Suprapubic skin (tissue), 4 donors: Measurements from ENCODE around the gene CFH.
"Not testable (repeated sequence)": the region's sequence is repeated elsewhere in the genome, so short reads cannot be mapped to it uniquely, and the experiment has no call there.

Experiments used
- CTCF ChIP-seq, 2 donors: fragments of 200-600 bp in 1 of 2; fragments of 450-650 bp in 1 of 2; sonication (generic) in 1 of 2; IDR thresholded peaks; one replicate each; pipeline ENCODE4 v1.5.1; 2016 to 2019; ENCODE audit warnings: antibody characterized with exemption in 2 of 2, mild to moderate bottlenecking in 1 of 2, moderate library complexity in 1 of 2
- EP300 ChIP-seq: sonication (generic); formaldehyde crosslinking; IDR thresholded peaks from one replicate; pipeline ENCODE4 v1.6.1; 2017; ENCODE audit warnings: antibody characterized with exemption
- POLR2A ChIP-seq, 2 donors: fragments of 450-650 bp; IDR thresholded peaks; one replicate each; pipeline ENCODE4 v1.6.1; 2017; ENCODE audit warnings: antibody characterized with exemption in 2 of 2, mild to moderate bottlenecking in 2 of 2, moderate library complexity in 2 of 2
- POLR2AphosphoS5 ChIP-seq, 3 donors: sonication (generic); formaldehyde crosslinking; IDR thresholded peaks; one replicate each; pipeline ENCODE4 v1.6.1; 2017; ENCODE audit warnings: antibody characterized with exemption in 3 of 3

- TF ChIP-seq EP300; CTCF (IDR thresholded peaks at IDR 0.05); POLR2A (IDR thresholded peaks at IDR 0.05); POLR2AphosphoS5 (IDR thresholded peaks at IDR 0.05): not testable (repeated sequence)
Observed at GRCh38 chr1:196743244-196743643, 91.4 kb downstream of the CFH start.
